SK-N-SH (cell line): ENCODE measurements around the gene EIF4E1B. TPM values are rescaled to one million over a fixed set of nuclear protein-coding genes. Genes with fewer than 3 reads are reported as not detected.

Experiments
- CTCF ChIA-PET: fragments of 300-600, 350-600 bp; formaldehyde crosslinking; extraction: SDS; loops from one replicate; lab custom pipeline; 2021; lab: Yijun Ruan, JAX
- POLR2A ChIA-PET: fragments of 350-600 bp; sonication (Branson Sonifier 250); formaldehyde crosslinking; extraction: SDS; loops from one replicate; lab custom pipeline; 2020; ENCODE audit warnings: antibody characterized with exemption, inconsistent platforms; lab: Yijun Ruan, JAX
- DNase-seq: peaks from one replicate; pipeline ENCODE4 v3.0.0; 2012
- H2AFZ ChIP-seq: fragments of 200-600 bp; sonication (generic); 2 replicates; pipeline ENCODE4 v1.8.1; 2016; ENCODE audit warnings: antibody characterized with exemption, mild to moderate bottlenecking, low read depth
- H3F3A ChIP-seq: fragments of 200-600 bp; sonication (generic); replicated peaks from 2 replicates; pipeline ENCODE3; 2016; ENCODE audit warnings: antibody characterized with exemption, mild to moderate bottlenecking; ENCODE audit not compliant: insufficient read depth
- H3K27ac ChIP-seq, 2 experiments: fragments of 200-500 bp in 1 of 2; fragments of 200-600 bp in 1 of 2; sonication (Bioruptor generic) in 1 of 2; sonication (generic), shearing (Covaris generic) in 1 of 2; 2 replicates each; pipeline versions ENCODE4 v1.5.1 to v1.6.1; 2014 to 2016; ENCODE audit warnings: low read depth in 2 of 2, inconsistent platforms in 1 of 2, low read length in 1 of 2, mild to moderate bottlenecking in 1 of 2, mixed read lengths in 1 of 2
- H3K27me3 ChIP-seq: fragments of 200-600 bp; sonication (generic), shearing (Covaris generic); 2 replicates; pipeline ENCODE4 v1.6.1; 2016; ENCODE audit warnings: mixed run types; ENCODE audit not compliant: insufficient read depth
- H3K36me3 ChIP-seq, 2 experiments: fragments of 200-500 bp in 1 of 2; fragments of 200-600 bp in 1 of 2; sonication (Bioruptor generic) in 1 of 2; sonication (generic) in 1 of 2; replicated peaks in 1 of 2; 2 replicates each; pipeline versions ENCODE3 to v1.5.1; 2014 to 2016; ENCODE audit warnings: low read length in 1 of 2, mild to moderate bottlenecking in 1 of 2; ENCODE audit not compliant: insufficient read depth in 2 of 2, control insufficient read depth in 1 of 2
- H3K4me1 ChIP-seq, 2 experiments: fragments of 200-500 bp in 1 of 2; fragments of 200-600 bp in 1 of 2; sonication (Bioruptor generic) in 1 of 2; sonication (generic), shearing (Covaris generic) in 1 of 2; 2 replicates each; pipeline versions ENCODE4 v1.5.1 to v1.6.1; 2014 to 2016; ENCODE audit warnings: low read depth in 1 of 2, low read length in 1 of 2, mixed run types in 1 of 2; ENCODE audit not compliant: insufficient read depth in 2 of 2, control insufficient read depth in 1 of 2
- H3K4me2 ChIP-seq: fragments of 200-600 bp; sonication (generic), shearing (Covaris generic); 2 replicates; pipeline ENCODE4 v1.6.1; 2017; ENCODE audit warnings: mixed run types
- H3K4me3 ChIP-seq, 2 experiments: fragments of 200-500 bp in 1 of 2; fragments of 200-600 bp in 1 of 2; sonication (Bioruptor generic) in 1 of 2; sonication (generic), shearing (Covaris generic) in 1 of 2; 2 replicates each; pipeline versions ENCODE4 v1.5.1 to v1.8.1; 2014 to 2016; ENCODE audit warnings: low read depth in 2 of 2, inconsistent platforms in 1 of 2, low read length in 1 of 2, mild to moderate bottlenecking in 1 of 2, mixed read lengths in 1 of 2, moderate library complexity in 1 of 2
- H3K79me2 ChIP-seq: fragments of 200-600 bp; sonication (generic); 2 replicates; pipeline ENCODE4 v1.8.1; 2017; ENCODE audit warnings: mild to moderate bottlenecking; ENCODE audit not compliant: insufficient read depth
- H3K9ac ChIP-seq: fragments of 200-600 bp; sonication (generic); 2 replicates; pipeline ENCODE4 v1.6.1; 2017; ENCODE audit warnings: mixed run types
- H3K9me2 ChIP-seq: fragments of 200-600 bp; sonication (generic); 2 replicates; pipeline ENCODE4 v1.6.1; 2017; ENCODE audit warnings: mixed run types
- H3K9me3 ChIP-seq: fragments of 200-600 bp; sonication (generic); 2 replicates; pipeline ENCODE4 v1.6.1; 2017; ENCODE audit warnings: mixed run types, mild to moderate bottlenecking, moderate library complexity
- H4K20me1 ChIP-seq: fragments of 200-600 bp; sonication (generic); 2 replicates; pipeline ENCODE4 v1.6.1; 2017; ENCODE audit warnings: mild to moderate bottlenecking, mixed run types; ENCODE audit not compliant: insufficient read depth
- EP300 ChIP-seq, 2 experiments: IDR thresholded peaks; 2 replicates each; pipeline versions ENCODE4 v1.4.0 to v1.6.1; 2012; ENCODE audit warnings: borderline replicate concordance in 1 of 2, low read depth in 1 of 2, low read length in 1 of 2
- FOXM1 ChIP-seq: IDR thresholded peaks from 2 replicates; pipeline ENCODE4 v1.4.0; 2012; ENCODE audit warnings: low read depth, mild to moderate bottlenecking
- GATA2 ChIP-seq: sonication (generic); formaldehyde crosslinking; IDR thresholded peaks from 2 replicates; pipeline ENCODE4 v1.5.0; 2020; ENCODE audit warnings: mild to moderate bottlenecking, missing genetic modification reagents
- RAD21 ChIP-seq: IDR thresholded peaks from 2 replicates; pipeline ENCODE4 v1.6.1; 2012; ENCODE audit warnings: mild to moderate bottlenecking, low read length
- RFX5 ChIP-seq: IDR thresholded peaks from 2 replicates; pipeline ENCODE4 v1.6.1; 2012; ENCODE audit warnings: mild to moderate bottlenecking, improper control_type of control experiment, low read length
- RXRA ChIP-seq: IDR thresholded peaks from 2 replicates; pipeline ENCODE4 v1.4.0; 2012; ENCODE audit warnings: low read depth, mild to moderate bottlenecking, borderline replicate concordance
- WGBS: methylation state at CpG from one replicate; pipeline ENCODE4 v1.1.6; 2017; ENCODE audit warnings: low lambda C conversion rate; 5-methylcytosine and 5-hydroxymethylcytosine counted together
- polyA plus RNA-seq, 3 experiments: library from polyadenylated mRNA; depleted of rRNA; stranded (reverse); fragments of >200 nt; gene quantifications; 2 replicates each; pipeline ENCODE4 v1.2.3, GENCODE V29; 2012
- TF ChIP-seq, protein P1 (sequence below): IDR thresholded peaks from 2 replicates; pipeline ENCODE4 v1.6.1; 2012; ENCODE audit warnings: mild to moderate bottlenecking, low read depth, low read length, moderate library complexity
- TF ChIP-seq, protein P2 (sequence below): fragments of 150-350 bp; IDR thresholded peaks from 2 replicates; pipeline ENCODE4 v1.6.1; 2016; ENCODE audit warnings: mild to moderate bottlenecking, low read depth, low read length

Gene EIF4E1B
- polyA plus RNA-seq, 1 of the 3 experiments (the other 2 are of a cell fraction): not detected

DNA sequence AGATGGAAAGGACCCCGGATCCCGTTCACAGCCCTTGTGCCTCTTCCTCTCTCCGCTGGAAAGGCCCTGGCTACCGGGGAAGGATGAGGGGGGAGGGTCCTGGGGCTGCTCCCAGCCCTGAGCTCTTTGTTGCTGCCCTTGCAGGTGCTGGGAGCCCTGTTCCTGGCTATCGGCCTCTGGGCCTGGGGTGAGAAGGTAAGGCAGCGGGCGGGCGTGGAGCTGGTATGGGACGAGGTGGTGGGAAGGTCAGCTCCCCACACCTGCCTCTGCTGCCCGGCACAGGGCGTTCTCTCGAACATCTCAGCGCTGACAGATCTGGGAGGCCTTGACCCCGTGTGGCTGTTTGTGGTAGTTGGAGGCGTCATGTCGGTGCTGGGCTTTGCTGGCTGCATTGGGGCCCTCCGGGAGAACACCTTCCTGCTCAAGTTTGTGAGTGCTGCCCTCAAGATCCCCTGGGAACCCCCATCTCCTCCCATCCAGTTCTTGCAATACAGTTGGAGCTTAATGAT lies 21.1 kb downstream of the EIF4E1B start (continued):
- TF ChIP-seq, protein P1, sequence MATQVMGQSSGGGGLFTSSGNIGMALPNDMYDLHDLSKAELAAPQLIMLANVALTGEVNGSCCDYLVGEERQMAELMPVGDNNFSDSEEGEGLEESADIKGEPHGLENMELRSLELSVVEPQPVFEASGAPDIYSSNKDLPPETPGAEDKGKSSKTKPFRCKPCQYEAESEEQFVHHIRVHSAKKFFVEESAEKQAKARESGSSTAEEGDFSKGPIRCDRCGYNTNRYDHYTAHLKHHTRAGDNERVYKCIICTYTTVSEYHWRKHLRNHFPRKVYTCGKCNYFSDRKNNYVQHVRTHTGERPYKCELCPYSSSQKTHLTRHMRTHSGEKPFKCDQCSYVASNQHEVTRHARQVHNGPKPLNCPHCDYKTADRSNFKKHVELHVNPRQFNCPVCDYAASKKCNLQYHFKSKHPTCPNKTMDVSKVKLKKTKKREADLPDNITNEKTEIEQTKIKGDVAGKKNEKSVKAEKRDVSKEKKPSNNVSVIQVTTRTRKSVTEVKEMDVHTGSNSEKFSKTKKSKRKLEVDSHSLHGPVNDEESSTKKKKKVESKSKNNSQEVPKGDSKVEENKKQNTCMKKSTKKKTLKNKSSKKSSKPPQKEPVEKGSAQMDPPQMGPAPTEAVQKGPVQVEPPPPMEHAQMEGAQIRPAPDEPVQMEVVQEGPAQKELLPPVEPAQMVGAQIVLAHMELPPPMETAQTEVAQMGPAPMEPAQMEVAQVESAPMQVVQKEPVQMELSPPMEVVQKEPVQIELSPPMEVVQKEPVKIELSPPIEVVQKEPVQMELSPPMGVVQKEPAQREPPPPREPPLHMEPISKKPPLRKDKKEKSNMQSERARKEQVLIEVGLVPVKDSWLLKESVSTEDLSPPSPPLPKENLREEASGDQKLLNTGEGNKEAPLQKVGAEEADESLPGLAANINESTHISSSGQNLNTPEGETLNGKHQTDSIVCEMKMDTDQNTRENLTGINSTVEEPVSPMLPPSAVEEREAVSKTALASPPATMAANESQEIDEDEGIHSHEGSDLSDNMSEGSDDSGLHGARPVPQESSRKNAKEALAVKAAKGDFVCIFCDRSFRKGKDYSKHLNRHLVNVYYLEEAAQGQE: no peak
- TF ChIP-seq EP300 (IDR thresholded peaks at IDR 0.05; ENCODE audit: borderline replicate concordance in 1 of 2, low read depth in 1 of 2, low read length in 1 of 2) (no peak), FOXM1 (no peak), RXRA (no peak), GATA2 (CRISPR knock-in tag) (no peak)
- TF ChIP-seq, protein P2, sequence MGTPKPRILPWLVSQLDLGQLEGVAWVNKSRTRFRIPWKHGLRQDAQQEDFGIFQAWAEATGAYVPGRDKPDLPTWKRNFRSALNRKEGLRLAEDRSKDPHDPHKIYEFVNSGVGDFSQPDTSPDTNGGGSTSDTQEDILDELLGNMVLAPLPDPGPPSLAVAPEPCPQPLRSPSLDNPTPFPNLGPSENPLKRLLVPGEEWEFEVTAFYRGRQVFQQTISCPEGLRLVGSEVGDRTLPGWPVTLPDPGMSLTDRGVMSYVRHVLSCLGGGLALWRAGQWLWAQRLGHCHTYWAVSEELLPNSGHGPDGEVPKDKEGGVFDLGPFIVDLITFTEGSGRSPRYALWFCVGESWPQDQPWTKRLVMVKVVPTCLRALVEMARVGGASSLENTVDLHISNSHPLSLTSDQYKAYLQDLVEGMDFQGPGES: no peak

DNA sequence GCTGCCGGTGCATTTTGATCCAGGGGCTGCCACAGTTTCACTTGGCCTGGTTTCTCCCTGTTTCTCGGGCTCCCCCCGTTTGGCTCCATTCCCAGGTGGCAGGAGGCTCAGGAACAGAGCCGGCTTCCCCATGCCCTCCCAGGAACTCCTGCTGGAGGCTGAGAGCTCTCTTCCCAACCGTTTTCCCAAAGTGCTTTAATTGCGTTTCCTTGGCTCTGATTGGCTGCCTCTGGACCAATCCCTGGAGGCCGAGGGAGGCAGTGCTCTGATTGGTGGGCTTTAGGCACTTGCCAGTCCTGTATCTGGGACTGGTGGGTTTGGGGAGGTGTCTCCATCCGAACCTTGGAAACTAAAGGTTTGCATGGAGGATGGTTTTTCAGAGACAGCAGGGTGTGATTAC lies 21.7 kb downstream of the EIF4E1B start:
- H3K4me2 ChIP-seq: no peak overlapping the region
- TF ChIP-seq RAD21 (no peak), RFX5 (peak; percentile 32; the same call in 1 of the 2 replicates)
- TF ChIP-seq, all 33 proteins: peak for 1
- no peaks in the 10 kb centered on the region for H3K9me3 ChIP-seq
- ChIA-PET POLR2A (interaction anchor here (0.6 to 1.0 kb wide), 2 partner anchors 8 to 151 kb away, joined by 3 read pairs; no protein-coding TSS in a partner anchor), CTCF (interaction anchor here (1.1 to 4.1 kb wide), 5 partner anchors 9 to 460 kb away, joined by 3 to 33 read pairs (median 3); no protein-coding TSS in a partner anchor)
- DNase-seq: peak; percentile 76
- WGBS: 86% methylated on average over 8 of the region's 8 CpGs
- no peak overlapping the region for H2AFZ ChIP-seq
- H3K4me3 ChIP-seq: no peak overlapping the region
- peaks cover 46% of the 10 kb centered on the region for H3K79me2 ChIP-seq
- peaks cover 0 to 21% of the 10 kb centered on the region in 2 experiments for H3K36me3 ChIP-seq
- no peaks in the 10 kb centered on the region for H3F3A ChIP-seq
- no peak overlapping the region for H3K27ac ChIP-seq
- H3K4me1 ChIP-seq: peaks cover 0 to 45% of the 10 kb centered on the region in 2 experiments; a peak in 1 of 4 replicates
- peaks cover 26% of the 10 kb centered on the region; the same call in 1 of the 2 replicates for H4K20me1 ChIP-seq
- no peak overlapping the region for H3K9ac ChIP-seq
- no peaks in the 10 kb centered on the region for H3K27me3 ChIP-seq
- H3K9me2 ChIP-seq: no peaks in the 10 kb centered on the region
